Measurements from ENCODE around the gene DPP3. TPM values are rescaled to one million over a fixed set of nuclear protein-coding genes. Genes with fewer than 3 reads are reported as not detected.
"Not testable (repeated sequence)": the region's sequence is repeated elsewhere in the genome, so short reads cannot be mapped to it uniquely, and the experiment has no call there.

Gene DPP3
- polyA plus RNA-seq, 1 donor from 2014 or later, result 24.5 TPM

DNA sequence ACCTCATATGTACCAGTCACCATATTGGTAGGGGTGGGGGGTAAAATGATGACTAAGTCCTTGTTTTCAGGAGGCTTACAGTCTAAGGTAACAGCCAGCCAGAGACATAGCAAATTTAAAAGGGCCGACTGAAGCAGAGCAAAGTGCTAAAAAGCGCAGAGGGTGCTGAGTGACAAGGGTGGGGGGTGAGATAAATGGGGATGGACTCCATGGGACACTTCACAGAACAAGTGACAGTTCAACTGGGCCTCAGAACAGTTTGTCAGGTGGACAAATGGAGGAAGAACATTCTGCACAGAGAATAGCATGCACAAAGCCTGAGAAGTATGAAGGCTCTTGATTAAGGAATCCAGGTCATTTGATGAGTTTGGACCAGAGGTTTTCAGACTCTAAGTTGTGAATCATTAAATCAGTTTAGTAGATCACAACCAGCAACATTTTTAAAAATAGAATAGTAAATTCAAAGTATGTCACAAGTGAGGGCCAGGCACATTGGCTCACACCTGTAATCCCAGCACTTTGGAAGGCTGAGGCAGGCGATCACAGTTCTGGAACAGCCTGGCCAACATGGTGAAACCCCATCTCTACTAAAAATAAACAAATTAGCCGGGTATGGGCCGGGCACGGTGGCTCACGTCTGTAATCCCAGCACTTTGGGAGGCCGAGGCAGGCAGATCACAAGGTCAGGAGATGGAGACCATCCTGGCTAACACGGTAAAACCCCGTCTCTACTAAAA, 44.2 kb downstream of the DPP3 start:
- Mint-ChIP-seq H3K9me3 (no peaks in the 10 kb centered on the region), H3K4me3 (no peak overlapping the region), H3K27me3 (no peaks in the 10 kb centered on the region), H3K27ac (no peak overlapping the region), H3K4me1 (peaks cover 0 to 3% (median 0%) of the 10 kb centered on the region in 3 donors), H3K36me3 (peaks cover 3% of the 10 kb centered on the region)

- Mint-ChIP-seq H3K27ac (no peak overlapping the region), H3K9me3 (no peaks in the 10 kb centered on the region), H3K36me3 (no peaks in the 10 kb centered on the region), H3K4me3 (no peak overlapping the region), H3K4me1 (peaks cover 0 to 3% (median 0%) of the 10 kb centered on the region in 3 donors), H3K27me3 (no peaks in the 10 kb centered on the region)
Observed at GRCh38 chr11:66529069-66529468, 48.8 kb downstream of the DPP3 start.

GRCh38 chr11:66529655-66530054, 49.4 kb downstream of the DPP3 start:
- no peaks in the 10 kb centered on the region for H3K9me3 Mint-ChIP-seq

DNA sequence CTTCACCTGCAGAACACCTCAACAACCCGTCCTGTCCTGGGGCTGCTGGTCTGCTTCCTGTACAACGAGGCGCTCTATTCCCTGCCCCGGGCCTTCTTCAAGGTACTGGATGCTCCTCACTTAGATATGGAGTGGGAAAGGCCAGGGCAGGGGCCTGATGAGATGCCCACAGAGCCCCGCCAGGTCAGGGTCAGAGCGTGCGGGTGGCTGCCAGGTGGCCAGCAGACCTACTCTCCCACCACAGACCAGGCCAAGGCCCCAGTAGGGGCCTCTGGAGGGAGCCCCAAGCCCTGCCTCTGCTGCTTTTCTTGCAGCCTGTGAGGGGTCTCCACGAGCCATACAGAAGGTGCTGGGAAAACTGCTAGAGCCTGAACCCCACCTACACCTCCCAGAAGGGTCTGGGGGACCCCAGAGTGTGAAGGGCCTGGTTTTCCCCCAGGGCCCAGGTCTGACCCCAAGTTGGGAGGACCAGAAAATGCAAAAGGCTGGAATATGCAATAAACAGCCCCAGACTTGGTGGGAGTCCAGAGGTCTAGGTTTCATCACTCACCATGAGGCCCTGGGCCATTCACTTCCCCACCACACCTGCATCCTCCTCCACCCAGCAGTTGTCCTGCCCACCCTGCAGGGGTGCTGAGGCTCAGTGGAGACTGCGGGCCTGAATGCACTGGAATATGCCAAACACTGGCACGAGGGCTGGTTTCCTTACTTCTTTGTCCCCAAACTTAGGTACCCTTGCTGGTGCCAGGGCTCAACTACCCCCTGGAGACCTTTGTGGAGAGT, 50.9 kb downstream of the DPP3 start:
- H3K4me3 Mint-ChIP-seq, result no peak overlapping the region
- no peaks in the 10 kb centered on the region for H3K9me3 Mint-ChIP-seq
- H3K4me1 Mint-ChIP-seq, result peaks cover 0 to 3% (median 0%) of the 10 kb centered on the region in 3 donors
- H3K36me3 Mint-ChIP-seq, result no peaks in the 10 kb centered on the region
- H3K27me3 Mint-ChIP-seq, result no peaks in the 10 kb centered on the region
- H3K27ac Mint-ChIP-seq, result peak overlapping the region in 1 of 3 donors; percentile 85

More at GRCh38 chr11:66529655-66530054, 49.4 kb downstream of the DPP3 start:
- Mint-ChIP-seq H3K27me3 (no peaks in the 10 kb centered on the region), H3K4me3 (no peak overlapping the region), H3K4me1 (peaks cover 0 to 3% (median 0%) of the 10 kb centered on the region in 3 donors), H3K27ac (no peak overlapping the region), H3K36me3 (no peaks in the 10 kb centered on the region)

- Mint-ChIP-seq H3K9me3 (no peaks in the 10 kb centered on the region), H3K4me1 (peaks cover 0 to 3% (median 0%) of the 10 kb centered on the region in 3 donors), H3K4me3 (no peak overlapping the region), H3K27ac (peak overlapping the region in 1 of 3 donors; percentile 85), H3K36me3 (peaks cover 4% of the 10 kb centered on the region), H3K27me3 (no peaks in the 10 kb centered on the region)
Observed at GRCh38 chr11:66531841-66532240, 51.6 kb downstream of the DPP3 start.

DNA sequence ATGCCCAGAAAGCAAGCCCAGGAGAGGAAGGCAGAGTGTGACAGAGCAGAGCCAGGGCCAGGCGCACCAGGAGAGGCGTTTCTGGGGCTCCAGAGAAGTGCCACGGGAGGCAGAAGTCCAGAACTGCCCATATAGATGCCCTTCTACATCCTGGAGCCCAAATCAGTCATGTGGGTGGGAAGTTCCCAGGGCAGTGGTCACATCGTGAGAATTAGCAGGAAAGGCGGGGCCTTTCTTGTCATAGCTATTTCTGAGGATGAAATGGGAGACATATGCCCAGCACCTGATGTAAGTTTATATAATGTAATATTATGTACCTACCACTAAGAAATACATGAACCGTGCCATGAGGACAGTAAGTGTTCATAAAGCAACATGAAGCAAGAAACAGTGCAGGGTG, 52.5 kb downstream of the DPP3 start:
- no peaks in the 10 kb centered on the region for H3K9me3 Mint-ChIP-seq
- H3K36me3 Mint-ChIP-seq, result peaks cover 4% of the 10 kb centered on the region
- H3K4me1 Mint-ChIP-seq, result peaks cover 0 to 3% (median 0%) of the 10 kb centered on the region in 3 donors
- no peak overlapping the region for H3K4me3 Mint-ChIP-seq
- H3K27me3 Mint-ChIP-seq, result no peaks in the 10 kb centered on the region
- H3K27ac Mint-ChIP-seq, result peak overlapping the region in 1 of 3 donors; percentile 82

DNA sequence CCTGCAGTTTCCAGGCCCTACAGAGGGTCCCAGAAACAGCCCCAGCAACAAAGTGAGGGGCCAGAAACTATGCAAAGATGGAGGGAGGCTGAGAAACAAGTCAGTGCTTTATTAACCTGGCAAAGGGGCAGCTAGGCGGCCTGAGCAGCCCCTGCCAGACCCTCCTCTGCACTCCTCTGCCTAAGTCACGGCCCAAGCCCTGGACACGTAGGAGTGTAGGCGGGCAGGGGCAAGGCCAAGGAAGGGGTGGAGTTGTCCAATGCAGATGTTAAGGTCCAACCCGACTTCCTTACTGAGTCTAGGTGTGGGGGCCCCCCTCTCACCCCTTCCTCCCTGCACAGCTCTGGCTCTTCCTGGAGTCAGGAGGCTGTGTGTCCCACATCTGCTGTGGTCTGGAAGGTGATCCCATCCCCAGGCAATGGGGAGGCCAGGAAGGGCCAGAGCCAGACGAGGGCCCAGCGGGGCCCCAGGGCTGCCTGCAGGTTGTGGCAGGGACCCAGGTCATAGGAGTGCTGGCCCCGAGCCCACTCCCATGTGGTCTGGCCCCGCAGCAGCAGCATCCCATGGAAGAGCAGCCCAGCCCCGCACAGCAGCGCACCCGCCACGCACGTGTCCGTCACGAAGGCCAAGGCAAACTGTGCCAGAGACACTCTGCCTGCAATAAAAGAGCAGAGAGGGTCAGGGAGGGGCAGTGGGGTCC, 59.1 kb downstream of the DPP3 start:
- H3K36me3 Mint-ChIP-seq, result peaks cover 12% of the 10 kb centered on the region
- H3K4me3 Mint-ChIP-seq, result peak overlapping the region in 1 of 4 donors; percentile 43
- H3K4me1 Mint-ChIP-seq, result peaks cover 18 to 23% (median 19%) of the 10 kb centered on the region in 3 donors
- no peaks in the 10 kb centered on the region for H3K9me3 Mint-ChIP-seq
- H3K27ac Mint-ChIP-seq, result no peak overlapping the region
- H3K27me3 Mint-ChIP-seq, result no peaks in the 10 kb centered on the region

DNA sequence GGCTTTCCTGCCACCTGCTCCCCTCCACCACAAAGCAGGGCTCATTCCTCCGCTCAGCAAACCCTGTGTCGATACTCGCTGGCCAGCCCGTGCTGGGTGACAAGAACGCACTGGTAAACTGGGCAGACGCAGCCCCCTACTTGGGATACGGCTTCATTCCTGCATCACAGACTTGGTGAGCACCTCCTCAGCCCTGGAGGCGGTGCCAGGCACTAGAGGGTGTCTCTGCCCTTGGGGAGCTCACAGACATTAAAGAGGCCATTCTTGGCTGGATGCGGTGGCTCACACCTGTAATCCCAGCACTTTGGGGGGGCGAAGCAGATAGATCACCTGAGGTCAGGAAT, 59.6 kb downstream of the DPP3 start:
- peaks cover 19 to 26% (median 21%) of the 10 kb centered on the region in 3 donors for H3K4me1 Mint-ChIP-seq
- no peak overlapping the region for H3K4me3 Mint-ChIP-seq
- H3K27ac Mint-ChIP-seq, result no peak overlapping the region
- H3K36me3 Mint-ChIP-seq, result peaks cover 12% of the 10 kb centered on the region
- H3K9me3 Mint-ChIP-seq, result no peaks in the 10 kb centered on the region
- no peaks in the 10 kb centered on the region for H3K27me3 Mint-ChIP-seq

DNA sequence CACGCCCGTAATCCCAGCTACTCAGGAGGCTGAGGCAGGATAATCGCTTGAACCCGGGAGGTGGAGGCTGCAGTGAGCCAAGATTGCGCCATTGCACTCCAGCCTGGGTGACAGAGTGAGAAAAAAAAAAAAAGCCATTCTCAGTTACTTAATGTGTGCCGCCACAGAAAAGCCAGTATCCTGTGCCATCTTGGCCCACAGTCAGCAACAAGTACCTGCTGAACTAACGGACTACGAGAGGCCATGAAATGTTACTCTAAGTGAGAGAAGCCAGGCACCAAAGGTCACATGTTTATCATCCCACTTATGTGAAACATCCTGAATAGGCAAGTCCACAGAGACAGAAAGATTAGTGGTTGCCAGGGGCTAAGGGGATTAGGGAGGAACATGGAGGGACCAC, 60.4 kb downstream of the DPP3 start:
- Mint-ChIP-seq H3K4me3 (peak overlapping the region in 1 of 4 donors; percentile 91), H3K36me3 (peaks cover 12% of the 10 kb centered on the region), H3K27ac (peak overlapping the region in 2 of 3 donors; percentile 31 to 56), H3K4me1 (peaks cover 24 to 30% (median 24%) of the 10 kb centered on the region in 3 donors)
- not testable (repeated sequence) for H3K9me3 Mint-ChIP-seq, H3K27me3 Mint-ChIP-seq

GRCh38 chr11:66541892-66542291, 61.7 kb downstream of the DPP3 start:
- H3K27me3 Mint-ChIP-seq, result no peaks in the 10 kb centered on the region
- H3K4me3 Mint-ChIP-seq, result peak overlapping the region in 1 of 4 donors; percentile 91

GRCh38 chr11:66542362-66542761, 62.1 kb downstream of the DPP3 start:
- Mint-ChIP-seq H3K36me3 (peaks cover 8% of the 10 kb centered on the region), H3K4me1 (peaks cover 24 to 30% (median 24%) of the 10 kb centered on the region in 3 donors), H3K4me3 (peak overlapping the region in 3 of 4 donors; percentile 28 to 91 (median 41)), H3K27me3 (no peaks in the 10 kb centered on the region), H3K9me3 (no peaks in the 10 kb centered on the region), H3K27ac (peak overlapping the region; percentile 39 to 93 (median 89))

More at GRCh38 chr11:66541892-66542291, 61.7 kb downstream of the DPP3 start:
- Mint-ChIP-seq H3K27ac (peak overlapping the region; percentile 39 to 89 (median 39)), H3K36me3 (peaks cover 8% of the 10 kb centered on the region), H3K9me3 (no peaks in the 10 kb centered on the region), H3K4me1 (peaks cover 24 to 30% (median 24%) of the 10 kb centered on the region in 3 donors)

GRCh38 chr11:66543263-66544107, 63.3 kb downstream of the DPP3 start:
- H3K27ac Mint-ChIP-seq, result peak overlapping the region; percentile 89 to 95 (median 93)
- H3K9me3 Mint-ChIP-seq, result no peaks in the 10 kb centered on the region
- H3K27me3 Mint-ChIP-seq, result no peaks in the 10 kb centered on the region
- peaks cover 24 to 29% (median 24%) of the 10 kb centered on the region in 3 donors for H3K4me1 Mint-ChIP-seq
- peaks cover 6% of the 10 kb centered on the region for H3K36me3 Mint-ChIP-seq
- H3K4me3 Mint-ChIP-seq, result peak overlapping the region; percentile 59 to 92 (median 88)

DNA sequence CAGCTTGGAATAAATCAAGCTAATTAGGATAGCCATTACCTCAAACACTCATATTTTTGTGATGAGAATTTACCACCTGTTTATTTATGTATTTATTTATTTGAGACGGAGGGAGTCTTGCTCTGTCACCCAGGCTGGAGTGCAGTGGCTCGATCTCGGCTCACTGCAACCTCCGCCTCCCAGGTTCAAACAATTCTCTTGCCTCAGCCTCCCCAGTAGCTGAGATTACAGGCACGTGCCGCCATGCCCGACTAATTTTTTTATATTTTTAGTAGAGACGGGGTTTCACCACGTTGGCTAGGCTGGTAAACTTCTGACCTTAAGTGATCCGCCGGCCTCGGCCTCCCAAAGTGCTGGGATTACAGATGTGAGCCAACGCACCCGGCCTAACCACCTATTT, 64.7 kb downstream of the DPP3 start:
- Mint-ChIP-seq H3K4me3 (peak overlapping the region; percentile 84 to 97 (median 94)), H3K4me1 (peaks cover 24 to 29% (median 28%) of the 10 kb centered on the region in 3 donors), H3K27ac (peak overlapping the region; percentile 48 to 95 (median 65))
- H3K27me3 Mint-ChIP-seq, H3K9me3 Mint-ChIP-seq, H3K36me3 Mint-ChIP-seq: not testable (repeated sequence)

DNA sequence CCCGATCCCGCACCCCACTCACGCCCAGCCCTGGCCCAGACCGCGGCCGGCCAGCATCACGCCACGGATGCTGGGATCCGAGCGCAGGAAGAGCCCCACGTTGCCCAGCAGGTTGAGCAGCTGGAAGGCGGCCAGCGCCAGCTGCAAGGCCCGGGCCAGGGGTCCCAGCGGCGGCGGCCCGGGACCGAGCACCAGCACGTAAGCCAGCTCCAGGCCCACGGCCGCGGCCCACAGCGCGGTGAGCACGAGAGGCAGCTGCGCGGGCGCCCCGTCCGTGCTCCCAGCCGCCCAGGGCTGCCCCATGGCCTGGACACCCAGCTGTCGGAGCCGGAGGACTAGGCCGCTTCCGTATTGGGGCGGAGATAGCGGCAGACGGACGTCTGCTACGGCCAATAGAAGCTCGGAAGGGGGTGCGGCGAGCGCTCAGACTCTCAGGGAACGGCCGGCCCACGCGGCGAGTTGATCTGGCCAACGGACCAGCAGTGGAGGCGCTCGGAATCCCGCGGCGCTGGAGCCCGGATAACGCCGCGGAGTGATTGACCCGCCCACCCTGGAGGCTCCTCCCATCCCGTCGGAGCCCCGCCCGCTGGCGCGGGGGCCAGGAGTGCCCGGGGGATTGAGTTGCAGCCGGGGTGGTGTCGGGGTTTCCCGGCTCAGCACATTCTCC, 65.6 kb downstream of the DPP3 start, which contains the start of gene ZDHHC24:
Gene ZDHHC24 (minus strand): TSS at position 348 of the 667 bp plus-strand sequence. CDS start 45 bp downstream, at position 303.
- H3K36me3 Mint-ChIP-seq, result peaks cover 4% of the 10 kb centered on the region
- H3K9me3 Mint-ChIP-seq, result no peaks in the 10 kb centered on the region
- H3K27ac Mint-ChIP-seq, result peak within 1 kb of the TSS; percentile 61 to 95 (median 86)
- H3K27me3 Mint-ChIP-seq, result no peaks in the 10 kb centered on the region
- peaks cover 24 to 28% (median 28%) of the 10 kb centered on the region in 3 donors for H3K4me1 Mint-ChIP-seq
- H3K4me3 Mint-ChIP-seq, result peak within 1 kb of the TSS; percentile 84 to 97 (median 94)
